Right atrium auricular region (tissue), 2 donors: ENCODE results near the gene DUSP1. TPM values are rescaled to one million over a fixed set of nuclear protein-coding genes. Genes with fewer than 3 reads are reported as not detected.

Source experiments
- DNase-seq: peaks from one replicate; pipeline ENCODE4 v3.0.0-alpha.2; 2019; ENCODE audit warnings: low spot score
- H3K27ac ChIP-seq, 2 donors: fragments of 200-600 bp; sonication (generic); 1 replicate in 1 of 2; 2 replicates in 1 of 2; pipeline ENCODE4 v1.5.1; 2016 to 2019
- H3K27me3 ChIP-seq, 2 donors: fragments of 200-600 bp; sonication (generic); one replicate each; pipeline versions ENCODE4 v1.5.1 to v1.6.0; 2017 to 2019
- H3K36me3 ChIP-seq: fragments of 200-600 bp; sonication (generic); one replicate; pipeline ENCODE4 v1.5.1; 2016
- H3K4me1 ChIP-seq, 2 donors: fragments of 200-600 bp; sonication (generic); one replicate each; pipeline versions ENCODE4 v1.5.1 to v1.6.0; 2017 to 2019
- H3K4me3 ChIP-seq, 2 donors: fragments of 200-600 bp; sonication (generic); 1 replicate in 1 of 2; 2 replicates in 1 of 2; pipeline ENCODE4 v1.5.1; 2017 to 2019; ENCODE audit warnings: mild to moderate bottlenecking in 1 of 2, moderate library complexity in 1 of 2
- H3K9me3 ChIP-seq, 2 donors: fragments of 200-600 bp; sonication (generic); one replicate each; pipeline ENCODE4 v1.5.1; 2019
- CTCF ChIP-seq, 2 donors: fragments of 200-600 bp; sonication (generic); IDR thresholded peaks; one replicate each; pipeline ENCODE4 v1.5.1; 2019; ENCODE audit warnings: antibody characterized with exemption in 2 of 2
- total RNA-seq, 2 donors: library from RNA; depleted of rRNA; stranded (reverse); fragments of >200 nt; gene quantifications; one replicate each; pipeline ENCODE4 v1.1.0, GENCODE V29; 2016

The DUSP1 gene
- total RNA-seq, 2 donors from 2014 or later: 804 to 819 TPM

GRCh38 chr5:172795318-172795977 lies 24.5 kb upstream of the DUSP1 start:
- Histone ChIP-seq H3K27ac (peak overlapping the region; percentile 75 to 81), H3K36me3 (no peaks in the 10 kb centered on the region), H3K27me3 (no peaks in the 10 kb centered on the region), H3K9me3 (no peaks in the 10 kb centered on the region), H3K4me1 (peaks cover 0 to 34% of the 10 kb centered on the region in 2 donors), H3K4me3 (no peak overlapping the region)
- no peak for TF ChIP-seq CTCF (IDR thresholded peaks at IDR 0.05)
- peak; percentile 99 for DNase-seq

GRCh38 chr5:172793577-172794488 lies 22.8 kb upstream of the DUSP1 start:
- Histone ChIP-seq H3K27ac (peak overlapping the region; percentile 75 to 81), H3K9me3 (no peaks in the 10 kb centered on the region), H3K36me3 (no peaks in the 10 kb centered on the region), H3K27me3 (no peaks in the 10 kb centered on the region), H3K4me1 (peaks cover 0 to 50% of the 10 kb centered on the region in 2 donors), H3K4me3 (no peak overlapping the region)
- no peak for TF ChIP-seq CTCF (IDR thresholded peaks at IDR 0.05)
- no peak for DNase-seq

- Histone ChIP-seq H3K9me3 (no peaks in the 10 kb centered on the region), H3K36me3 (no peaks in the 10 kb centered on the region), H3K4me1 (peaks cover 0 to 56% of the 10 kb centered on the region in 2 donors), H3K27me3 (no peaks in the 10 kb centered on the region), H3K27ac (peak overlapping the region; percentile 75 to 81), H3K4me3 (no peak overlapping the region)
- no peak for TF ChIP-seq CTCF (IDR thresholded peaks at IDR 0.05)
- no peak for DNase-seq
Measured at GRCh38 chr5:172792701-172793570, 21.9 kb upstream of the DUSP1 start.

DNA sequence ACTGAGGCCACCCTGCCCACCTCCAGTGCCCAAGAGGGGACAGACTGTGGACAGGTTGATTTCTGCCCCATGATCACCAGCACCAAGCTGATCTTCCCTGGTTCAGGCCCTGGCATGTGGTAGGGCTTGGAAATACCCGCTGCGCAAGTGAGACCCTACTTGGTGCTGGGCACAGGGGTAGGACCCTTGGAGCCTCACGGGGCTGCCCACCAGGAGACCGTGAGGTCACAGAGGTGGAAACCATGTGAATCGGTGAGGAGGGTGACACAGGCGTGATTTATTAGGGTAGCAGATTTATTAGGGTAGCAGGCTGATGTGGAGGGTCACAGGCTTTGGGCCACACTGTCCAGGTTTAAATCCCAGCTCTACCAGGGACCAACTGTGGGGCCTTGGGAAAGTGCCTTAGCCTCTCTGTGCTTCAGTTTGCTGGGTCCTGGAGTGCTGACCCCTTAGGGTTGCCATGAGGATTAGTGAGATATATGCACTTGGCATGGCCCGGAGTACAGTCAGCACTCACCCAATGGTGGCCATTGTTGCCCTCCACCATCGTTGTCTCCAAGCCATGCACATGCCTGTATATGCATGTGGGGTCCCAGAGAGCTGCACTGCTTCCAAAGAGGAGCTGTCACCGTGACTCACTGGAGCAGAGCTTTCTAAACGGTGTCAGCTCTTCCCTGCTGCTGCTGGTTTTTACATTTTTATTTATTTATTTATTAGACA lies 20.9 kb upstream of the DUSP1 start:
- Histone ChIP-seq H3K27me3 (no peaks in the 10 kb centered on the region), H3K27ac (no peak overlapping the region), H3K36me3 (no peaks in the 10 kb centered on the region), H3K4me3 (no peak overlapping the region), H3K9me3 (no peaks in the 10 kb centered on the region), H3K4me1 (peaks cover 0 to 53% of the 10 kb centered on the region in 2 donors)
- no peak for TF ChIP-seq CTCF (IDR thresholded peaks at IDR 0.05)
- DNase-seq: no peak

- no peak for TF ChIP-seq CTCF (IDR thresholded peaks at IDR 0.05)
Measured at GRCh38 chr5:172791286-172791685, 20.3 kb upstream of the DUSP1 start.

More at GRCh38 chr5:172791286-172791685, 20.3 kb upstream of the DUSP1 start:
- H3K27ac ChIP-seq: no peak overlapping the region
- H3K27me3 ChIP-seq: no peaks in the 10 kb centered on the region
- H3K9me3 ChIP-seq: no peaks in the 10 kb centered on the region
- no peak overlapping the region for H3K4me3 ChIP-seq
- peaks cover 0 to 50% of the 10 kb centered on the region in 2 donors for H3K4me1 ChIP-seq
- DNase-seq: no peak
- H3K36me3 ChIP-seq: no peaks in the 10 kb centered on the region
